Transverse colon (tissue), 4 donors: ENCODE results near the gene OSBPL2.

Experiments
- CTCF ChIP-seq, 5 experiments: fragments of 200-600 bp in 3 of 5; fragments of 450-650 bp in 2 of 5; sonication (generic) in 3 of 5; IDR thresholded peaks; 1 replicate in 2 of 5; 2 replicates in 3 of 5; pipeline ENCODE4 v1.5.1; 2016 to 2017; ENCODE audit warnings: antibody characterized with exemption in 5 of 5, inconsistent platforms in 3 of 5, mild to moderate bottlenecking in 2 of 5, moderate library complexity in 1 of 5
- EP300 ChIP-seq: sonication (generic); formaldehyde crosslinking; IDR thresholded peaks from one replicate; pipeline ENCODE4 v1.6.1; 2017; ENCODE audit warnings: antibody characterized with exemption, low read depth
- POLR2A ChIP-seq: fragments of 450-650 bp; IDR thresholded peaks from one replicate; pipeline ENCODE4 v1.6.1; 2016; ENCODE audit warnings: antibody characterized with exemption, mild to moderate bottlenecking, moderate library complexity
- POLR2AphosphoS5 ChIP-seq, 3 donors: sonication (generic); formaldehyde crosslinking; IDR thresholded peaks; one replicate each; pipeline ENCODE4 v1.6.1; 2016; ENCODE audit warnings: antibody characterized with exemption in 3 of 3

GRCh38 chr20:62288535-62289105, 50.3 kb downstream of the OSBPL2 start:
- TF ChIP-seq POLR2A, result no peak
- TF ChIP-seq CTCF (IDR thresholded peaks at IDR 0.05), result no peak
- TF ChIP-seq POLR2AphosphoS5 (IDR thresholded peaks at IDR 0.05), result no peak
- TF ChIP-seq EP300, result no peak
